A549 treated with Mapracorat at 1 μM for 4 hours (cell line): ENCODE data around the gene TXLNG. TPM values are rescaled to one million over a fixed set of nuclear protein-coding genes. Genes with fewer than 3 reads are reported as not detected.

Experiments
- total RNA-seq: library from RNA; stranded (reverse); fragments of 200-300 nt; extraction: Qiagen RNA extraction; gene quantifications from 5 replicates; pipeline ENCODE4 v1.2.3, GENCODE V29; 2022

The TXLNG gene
- total RNA-seq, result 12.3 to 15.4 TPM (median 14.7 TPM) in 5 replicates

GRCh38 chrX:16786139-16786790 is at the start of gene TXLNG:
Gene TXLNG, plus strand, starts transcription at chrX:16786466. Its CDS starts 22 bp downstream, at chrX:16786488.

GRCh38 chrX:16870095-16870861 is 84.0 kb downstream of the TXLNG start, which contains the start of gene RBBP7:
Gene RBBP7, minus strand, starts transcription at chrX:16870362. Its CDS starts 309 bp downstream, at chrX:16870053.

Other genes with a start within 250 kb of the TXLNG start
- gene S100G, start 136.3 kb upstream of the TXLNG start, total RNA-seq, result not detected in 5 replicates
- gene CTPS2, start 73.8 kb upstream of the TXLNG start, total RNA-seq, result 9.0 to 11.1 TPM (median 9.9 TPM) in 5 replicates
- 19.7 to 23.9 TPM (median 21.6 TPM) in 5 replicates for gene SYAP1, start 66.9 kb upstream of the TXLNG start, total RNA-seq
- gene RBBP7, start 83.9 kb downstream of the TXLNG start, total RNA-seq, result 162 to 187 TPM (median 166 TPM) in 5 replicates
- gene REPS2, start 160.2 kb downstream of the TXLNG start, total RNA-seq, result 0.72 to 1.9 TPM (median 1.3 TPM) in 5 replicates